Fibroblast of skin of scalp (primary cell): ENCODE measurements around the gene NKIRAS2.
A peak's percentile ranks its signal among the peaks of the same experiment; 100 is the strongest.

Experiments used
- DNase-seq: peaks from one replicate; pipeline ENCODE4 v3.0.0-alpha.2; 2013

NKIRAS2 gene

DNA sequence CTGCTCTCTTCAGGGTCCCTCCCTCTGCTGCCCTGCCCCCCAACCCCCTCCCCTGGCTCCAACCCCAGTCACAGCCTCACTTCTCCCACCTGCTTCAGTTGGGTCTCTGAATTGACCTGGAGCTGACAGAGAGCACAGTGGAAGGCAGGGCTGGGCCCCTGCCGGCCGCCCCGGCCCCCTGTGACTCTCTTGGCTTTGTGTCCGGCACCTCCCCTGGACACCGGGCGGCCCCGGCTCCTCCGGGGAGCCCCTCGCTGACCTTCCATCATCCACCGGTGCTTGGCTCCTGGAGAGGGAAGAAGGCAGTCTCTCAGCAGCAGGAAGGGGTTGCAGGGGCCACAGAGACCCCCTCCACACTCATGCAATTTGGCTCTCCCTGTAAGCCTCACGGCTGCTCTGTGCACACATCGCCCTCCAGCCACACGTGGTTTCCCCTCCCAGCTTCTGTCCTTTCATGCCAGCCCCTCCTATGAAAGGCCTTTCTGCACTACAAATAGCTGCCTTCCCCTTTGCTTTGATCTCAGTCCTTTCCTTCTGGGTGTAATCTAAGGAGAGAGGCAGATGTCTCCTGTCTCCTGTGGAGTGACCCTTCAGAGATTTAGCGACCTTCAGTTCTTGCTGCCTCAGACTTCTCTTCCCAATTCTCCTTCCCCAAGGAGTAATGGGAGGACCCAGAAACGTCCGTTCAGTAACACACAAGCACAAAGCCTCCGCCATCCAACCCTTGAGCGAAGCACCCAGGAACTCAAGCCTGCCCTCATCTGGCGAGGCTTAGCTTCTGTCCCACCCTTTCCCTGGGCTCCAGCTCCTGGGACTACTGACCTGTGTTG, 8.3 kb downstream of the NKIRAS2 start:
- DNase-seq: no peak

- no peak for DNase-seq
Measured at GRCh38 chr17:42028791-42029127, 8.9 kb downstream of the NKIRAS2 start.

- no peak for DNase-seq
Measured at GRCh38 chr17:42031584-42031983, 11.7 kb downstream of the NKIRAS2 start.

- DNase-seq: no peak
Measured at GRCh38 chr17:42034059-42034458, 14.2 kb downstream of the NKIRAS2 start.

- no peak for DNase-seq
Measured at GRCh38 chr17:42038221-42038973, 18.5 kb downstream of the NKIRAS2 start.

DNA sequence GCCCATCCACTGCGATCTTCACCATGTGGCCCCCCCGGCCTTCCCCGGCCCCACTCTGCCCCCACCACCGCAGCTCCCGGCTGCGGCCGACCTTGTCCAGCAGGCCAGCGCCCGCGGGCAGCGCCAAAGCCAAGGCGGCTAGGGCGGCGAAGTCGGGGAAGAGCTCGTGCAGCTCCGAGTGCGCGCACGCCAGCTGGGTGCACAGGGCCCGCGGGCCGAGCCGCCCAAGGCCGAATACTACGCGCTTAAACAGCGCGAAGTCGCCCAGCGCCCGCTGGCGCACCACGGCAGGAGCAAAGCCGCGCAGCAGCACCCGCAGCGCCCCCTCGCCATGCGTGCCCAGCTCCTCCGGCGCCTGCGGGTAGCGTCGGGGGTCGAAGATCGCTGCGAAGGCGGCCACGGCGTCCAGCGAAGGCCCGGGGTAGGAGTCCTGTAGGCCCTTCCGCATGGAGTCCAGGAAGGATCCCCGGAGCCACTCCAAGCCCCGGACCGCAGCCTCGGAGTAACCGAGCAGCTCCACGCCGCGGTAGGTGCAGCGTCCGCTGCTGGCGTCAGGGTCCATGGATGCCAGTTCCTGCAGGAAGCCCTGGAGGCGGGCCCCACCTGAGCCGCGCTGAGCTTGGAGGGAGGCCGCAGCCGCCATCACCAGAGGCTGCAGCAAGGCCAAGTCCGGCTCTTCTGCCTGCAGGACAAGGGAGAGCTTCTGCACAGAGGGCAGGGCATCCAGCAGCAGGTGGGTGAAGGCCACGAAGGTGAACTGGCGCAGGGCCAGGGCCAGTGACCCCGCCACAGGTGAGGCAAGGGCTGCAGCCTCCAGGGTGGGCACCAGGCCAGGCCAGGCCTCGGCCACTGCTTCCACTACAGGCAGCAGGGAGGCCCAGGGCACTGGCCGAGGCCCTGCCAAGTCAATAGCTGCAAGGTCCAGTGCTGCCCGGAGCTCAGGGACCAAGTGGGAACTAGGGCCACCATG, 20.2 kb downstream of the NKIRAS2 start:
- DNase-seq: no peak

DNA sequence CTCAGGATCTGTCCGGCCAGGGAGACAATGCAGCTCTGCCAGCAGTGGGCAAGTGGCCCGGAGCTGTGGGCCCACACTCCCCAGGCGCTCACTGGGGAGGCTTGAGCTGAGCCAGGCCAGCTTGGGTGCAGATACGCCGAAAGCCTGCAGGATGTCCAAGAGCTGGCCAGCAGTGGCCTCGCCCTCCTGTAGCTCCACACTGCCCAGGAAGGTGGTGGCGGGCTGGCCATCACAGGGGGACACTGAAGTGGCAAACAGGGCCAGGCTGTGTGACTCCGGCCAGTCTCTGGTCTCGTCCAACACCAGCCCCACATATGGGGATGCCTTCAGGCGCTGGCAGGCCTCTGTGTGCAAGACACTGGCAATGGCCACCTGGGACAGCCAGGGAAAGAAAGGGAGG, 20.9 kb downstream of the NKIRAS2 start:
- DNase-seq: no peak

GRCh38 chr17:42041619-42042018, 21.7 kb downstream of the NKIRAS2 start:
- no peak for DNase-seq

GRCh38 chr17:42042598-42043319, 22.9 kb downstream of the NKIRAS2 start:
- DNase-seq: no peak

DNA sequence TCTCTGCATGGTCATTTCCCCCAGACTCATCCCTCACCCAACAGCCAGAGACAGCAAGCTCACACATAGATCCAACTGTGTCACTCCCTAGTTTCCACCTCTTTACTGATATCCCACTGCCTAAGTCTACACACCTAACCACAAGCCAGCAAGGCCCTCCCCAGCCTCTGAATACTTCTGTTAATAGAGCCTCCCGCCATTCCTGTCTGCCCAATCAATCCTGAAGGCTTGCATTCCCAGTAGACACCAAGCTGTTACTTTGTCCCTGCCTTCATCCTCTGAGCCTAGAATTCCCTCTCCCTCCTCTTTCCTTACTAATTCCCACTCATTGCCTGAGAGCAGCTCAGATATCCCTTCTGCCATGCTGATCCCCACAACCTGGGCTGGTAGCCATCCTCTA, 25.8 kb downstream of the NKIRAS2 start:
- DNase-seq: no peak

DNA sequence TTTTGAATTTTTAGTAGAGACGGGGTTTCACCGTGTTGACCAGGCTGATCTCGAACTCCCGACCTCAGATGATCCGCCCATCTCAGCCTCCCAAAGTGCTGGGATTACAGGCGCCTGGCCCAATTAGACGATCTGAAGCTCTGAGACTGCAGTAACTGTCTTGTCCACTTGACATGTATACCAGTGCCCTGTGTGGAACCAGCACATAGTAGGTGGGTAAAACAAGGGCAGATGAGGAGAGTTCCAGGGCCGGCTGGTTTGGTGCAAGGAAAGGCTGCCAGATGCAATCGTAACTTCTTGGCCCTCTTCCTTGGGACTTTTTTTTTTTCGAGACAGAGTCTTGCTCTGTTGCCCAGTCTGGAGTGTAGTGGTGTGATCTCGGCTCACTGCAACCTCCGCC, 27.5 kb downstream of the NKIRAS2 start:
- DNase-seq: no peak

GRCh38 chr17:42049834-42050392, 30.0 kb downstream of the NKIRAS2 start:
- DNase-seq: no peak

DNA sequence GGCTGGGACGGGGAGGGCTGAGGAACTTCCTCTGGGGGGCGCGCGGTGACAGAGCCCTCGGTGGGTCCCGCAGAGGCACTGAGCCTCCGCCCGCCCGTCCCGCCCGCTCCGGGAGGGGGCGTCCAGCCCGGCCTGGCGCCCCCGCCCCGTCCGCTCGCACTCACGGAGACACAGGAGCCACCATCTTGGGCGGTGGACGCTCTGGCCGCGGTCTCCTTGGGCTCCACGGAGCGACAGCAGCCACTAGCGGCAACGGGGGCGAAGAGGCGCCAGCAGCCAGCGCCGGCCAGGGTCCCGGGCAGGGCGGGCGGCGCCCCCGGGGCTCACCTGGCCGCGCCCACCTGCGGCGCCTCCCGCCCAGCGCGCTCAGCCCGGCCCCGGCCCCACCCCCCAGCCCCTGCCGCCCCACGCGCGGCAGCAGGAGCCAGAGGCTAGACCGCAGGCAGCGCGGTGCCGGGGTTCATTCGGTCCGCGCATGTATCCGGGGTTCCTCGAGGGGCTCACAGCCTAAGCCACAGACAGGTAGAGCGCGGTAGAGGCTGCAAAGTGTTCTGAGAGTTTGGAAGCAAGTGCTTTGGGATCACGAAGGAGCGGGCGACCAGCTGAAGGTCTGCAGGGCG, 30.6 kb downstream of the NKIRAS2 start, which contains the start of gene C17orf113:
Gene C17orf113 (minus strand): TSS at position 209 of the 620 bp plus-strand sequence. CDS start 7,225 bp downstream, outside the sequence.
- peak; percentile 51 for DNase-seq

DNA sequence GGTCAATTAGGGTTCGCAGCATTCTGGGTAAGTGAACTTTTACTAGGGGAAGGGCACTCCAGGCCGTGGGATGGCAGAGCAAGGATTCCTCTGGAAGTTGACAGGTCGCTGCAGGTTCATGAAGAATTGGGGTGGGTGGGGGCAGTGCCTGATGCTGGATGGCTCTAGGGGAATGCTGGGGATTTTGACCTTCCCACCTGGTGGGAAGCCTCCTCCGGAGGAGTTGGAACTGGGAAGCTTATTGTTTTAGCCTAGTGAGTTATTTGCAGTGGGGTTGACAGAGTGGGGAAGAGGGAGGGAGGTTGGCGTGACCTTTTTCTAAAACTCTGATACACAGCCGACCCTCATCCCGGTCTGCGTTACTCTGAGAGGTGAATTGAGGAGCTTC, 31.1 kb downstream of the NKIRAS2 start:
- DNase-seq: no peak

GRCh38 chr17:42051645-42052044, 31.8 kb downstream of the NKIRAS2 start:
- DNase-seq: no peak

GRCh38 chr17:42052346-42052877, 32.5 kb downstream of the NKIRAS2 start:
- no peak for DNase-seq

DNA sequence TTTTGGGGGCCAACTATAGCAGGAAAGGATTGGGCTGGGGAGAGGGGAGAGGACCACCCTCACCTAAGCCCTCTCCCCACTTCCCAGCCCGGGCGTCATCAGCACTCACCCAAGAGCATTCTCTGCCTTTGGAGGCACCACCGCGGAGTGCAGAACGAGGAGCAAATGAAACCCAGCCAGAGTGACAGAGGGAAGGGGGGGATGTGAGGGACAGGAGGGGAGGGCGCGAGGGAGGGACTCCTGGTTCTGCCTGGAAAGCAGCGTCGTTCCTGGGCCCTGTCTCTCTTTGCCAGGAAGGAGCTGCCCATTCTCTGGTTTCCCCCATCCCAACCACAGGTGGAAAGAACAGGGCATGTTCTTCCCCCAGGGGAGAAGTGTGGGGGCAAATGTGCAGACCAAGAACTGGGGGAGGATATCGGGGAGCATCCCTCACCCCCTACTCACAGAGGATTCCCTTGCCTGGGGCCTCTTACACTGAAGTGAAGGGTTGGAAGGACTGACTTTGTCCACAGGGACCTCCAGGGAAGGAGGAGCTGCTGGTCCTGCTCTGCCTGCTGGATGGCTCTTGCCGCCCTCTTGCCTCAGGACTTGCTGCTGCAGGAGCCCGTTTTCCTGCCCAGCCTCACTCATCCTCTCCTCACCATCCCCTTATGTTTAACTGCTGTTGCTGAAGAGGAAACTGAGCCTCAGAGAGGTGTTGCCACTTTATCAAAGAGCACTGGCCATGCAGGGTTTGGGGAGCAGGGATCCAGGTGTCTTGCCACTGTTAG, 34.0 kb downstream of the NKIRAS2 start:
- no peak for DNase-seq

- no peak for DNase-seq
Measured at GRCh38 chr17:42055027-42055426, 35.1 kb downstream of the NKIRAS2 start.

GRCh38 chr17:42055496-42055895, 35.6 kb downstream of the NKIRAS2 start:
- DNase-seq: no peak

GRCh38 chr17:42056635-42057034, 36.7 kb downstream of the NKIRAS2 start:
- DNase-seq: no peak
